ENCODE measurements around the gene FSIP1.
A peak's percentile ranks its signal among the peaks of the same experiment; 100 is the strongest.

Gene FSIP1

GRCh38 chr15:39730552-39730951, 52.1 kb downstream of the FSIP1 start:
- no peaks in the 10 kb centered on the region for H3K9me3 Mint-ChIP-seq

GRCh38 chr15:39729500-39729899, 53.1 kb downstream of the FSIP1 start:
- Mint-ChIP-seq H3K4me1 (ENCODE audit: low read depth) (no peaks in the 10 kb centered on the region), H3K36me3 (ENCODE audit: low read depth) (no peaks in the 10 kb centered on the region), H3K27me3 (peaks cover 5% of the 10 kb centered on the region), H3K4me3 (no peak overlapping the region), H3K27ac (no peak overlapping the region), H3K9me3 (no peaks in the 10 kb centered on the region)

More at GRCh38 chr15:39730552-39730951, 52.1 kb downstream of the FSIP1 start:
- H3K4me3 Mint-ChIP-seq: no peak overlapping the region
- H3K27ac Mint-ChIP-seq: no peak overlapping the region
- H3K27me3 Mint-ChIP-seq: peaks cover 5% of the 10 kb centered on the region
- no peaks in the 10 kb centered on the region for H3K4me1 Mint-ChIP-seq (ENCODE audit: low read depth)
- no peaks in the 10 kb centered on the region for H3K36me3 Mint-ChIP-seq (ENCODE audit: low read depth)

GRCh38 chr15:39728845-39729244, 53.8 kb downstream of the FSIP1 start:
- Mint-ChIP-seq H3K36me3 (ENCODE audit: low read depth) (no peaks in the 10 kb centered on the region), H3K27me3 (peaks cover 5% of the 10 kb centered on the region), H3K27ac (no peak overlapping the region), H3K4me3 (no peak overlapping the region), H3K4me1 (ENCODE audit: low read depth) (no peaks in the 10 kb centered on the region), H3K9me3 (no peaks in the 10 kb centered on the region)

DNA sequence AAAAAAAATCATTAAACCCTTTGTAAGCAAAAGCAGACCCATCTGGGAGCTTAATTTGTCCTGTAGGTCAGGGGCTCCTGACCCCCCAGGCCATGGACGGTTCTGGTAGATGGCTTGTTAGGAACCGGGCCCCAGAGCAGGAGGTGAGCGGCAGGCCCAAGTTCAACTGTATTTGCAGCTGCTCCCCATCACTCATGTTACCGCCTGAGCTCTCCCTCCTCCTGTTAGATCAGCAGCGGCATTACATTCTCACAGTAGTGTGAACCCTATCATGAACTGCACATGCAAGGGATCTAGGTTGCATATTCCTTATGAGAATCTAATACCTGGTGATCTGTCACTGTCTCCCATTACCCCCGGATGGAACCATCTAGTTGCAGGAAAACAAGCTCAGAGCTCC, 60.7 kb downstream of the FSIP1 start:
- Mint-ChIP-seq H3K27ac (no peak overlapping the region), H3K4me1 (ENCODE audit: low read depth) (peaks cover 6% of the 10 kb centered on the region), H3K9me3 (no peaks in the 10 kb centered on the region), H3K4me3 (no peak overlapping the region), H3K27me3 (no peaks in the 10 kb centered on the region), H3K36me3 (ENCODE audit: low read depth) (no peaks in the 10 kb centered on the region)

GRCh38 chr15:39720621-39721611, 61.7 kb downstream of the FSIP1 start:
- no peak overlapping the region for H3K27ac Mint-ChIP-seq
- H3K9me3 Mint-ChIP-seq: no peaks in the 10 kb centered on the region
- H3K36me3 Mint-ChIP-seq (ENCODE audit: low read depth): no peaks in the 10 kb centered on the region
- peaks cover 6% of the 10 kb centered on the region for H3K4me1 Mint-ChIP-seq (ENCODE audit: low read depth)
- H3K4me3 Mint-ChIP-seq: no peak overlapping the region
- no peaks in the 10 kb centered on the region for H3K27me3 Mint-ChIP-seq

- Mint-ChIP-seq H3K27ac (no peak overlapping the region), H3K9me3 (no peaks in the 10 kb centered on the region), H3K27me3 (no peaks in the 10 kb centered on the region), H3K36me3 (ENCODE audit: low read depth) (no peaks in the 10 kb centered on the region), H3K4me3 (no peak overlapping the region), H3K4me1 (ENCODE audit: low read depth) (peaks cover 6% of the 10 kb centered on the region)
These were observed 62.6 kb downstream of the FSIP1 start for GRCh38 chr15:39720081-39720480.

GRCh38 chr15:39719109-39719508, 63.5 kb downstream of the FSIP1 start:
- no peak overlapping the region for H3K27ac Mint-ChIP-seq
- no peaks in the 10 kb centered on the region for H3K27me3 Mint-ChIP-seq
- no peaks in the 10 kb centered on the region for H3K36me3 Mint-ChIP-seq (ENCODE audit: low read depth)

GRCh38 chr15:39717134-39717533, 65.5 kb downstream of the FSIP1 start:
- H3K27ac Mint-ChIP-seq: no peak overlapping the region
- H3K4me1 Mint-ChIP-seq (ENCODE audit: low read depth): peaks cover 6% of the 10 kb centered on the region
- H3K4me3 Mint-ChIP-seq: no peak overlapping the region
- H3K9me3 Mint-ChIP-seq: no peaks in the 10 kb centered on the region
- no peaks in the 10 kb centered on the region for H3K36me3 Mint-ChIP-seq (ENCODE audit: low read depth)
- H3K27me3 Mint-ChIP-seq: no peaks in the 10 kb centered on the region

More at GRCh38 chr15:39719109-39719508, 63.5 kb downstream of the FSIP1 start:
- H3K4me1 Mint-ChIP-seq (ENCODE audit: low read depth): peaks cover 6% of the 10 kb centered on the region
- no peak overlapping the region for H3K4me3 Mint-ChIP-seq
- H3K9me3 Mint-ChIP-seq: no peaks in the 10 kb centered on the region

DNA sequence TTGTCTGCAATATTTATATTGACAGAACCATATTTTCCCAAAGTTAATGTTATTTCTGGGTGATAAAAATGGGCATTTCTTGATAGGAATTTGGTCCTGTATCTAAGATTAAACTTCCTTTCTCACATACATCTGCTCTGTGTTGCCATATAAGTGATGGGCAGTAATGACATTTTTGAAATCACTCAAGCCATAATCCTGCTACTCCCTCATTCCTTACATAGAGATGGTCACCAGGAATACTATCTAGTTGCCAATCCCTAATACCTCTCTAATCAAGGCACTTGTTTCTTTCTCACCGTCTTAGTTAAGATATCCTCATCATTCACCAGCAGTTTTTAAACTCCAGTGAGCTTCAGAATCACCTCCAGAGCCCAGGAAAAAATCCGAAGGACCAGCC, 68.4 kb downstream of the FSIP1 start:
- H3K36me3 Mint-ChIP-seq (ENCODE audit: low read depth): no peaks in the 10 kb centered on the region

DNA sequence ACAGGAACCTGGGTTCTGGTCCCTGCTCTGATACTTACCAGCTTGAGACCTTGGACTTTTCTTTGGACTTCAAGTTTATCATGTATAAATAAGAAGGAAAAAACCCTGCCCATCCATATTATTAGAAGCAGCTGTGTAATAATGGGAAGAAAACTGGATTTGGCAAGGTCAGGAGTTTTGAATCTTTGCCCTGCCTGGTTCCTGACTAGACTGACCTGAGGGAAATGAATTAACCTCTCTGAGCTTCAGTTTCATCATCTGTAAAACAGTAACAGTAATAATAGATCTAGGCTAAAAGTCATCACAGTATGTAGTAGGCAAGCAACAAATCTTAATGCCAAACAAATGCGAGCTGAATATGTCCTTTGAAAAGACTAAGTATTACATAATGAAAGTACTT, 68.8 kb downstream of the FSIP1 start:
- H3K4me3 Mint-ChIP-seq: no peak overlapping the region
- no peak overlapping the region for H3K27ac Mint-ChIP-seq
- H3K36me3 Mint-ChIP-seq (ENCODE audit: low read depth): no peaks in the 10 kb centered on the region
- H3K27me3 Mint-ChIP-seq: no peaks in the 10 kb centered on the region
- no peaks in the 10 kb centered on the region for H3K9me3 Mint-ChIP-seq
- H3K4me1 Mint-ChIP-seq (ENCODE audit: low read depth): no peaks in the 10 kb centered on the region

More for the DNA sequence above, 68.4 kb downstream of the FSIP1 start:
- Mint-ChIP-seq H3K27me3 (no peaks in the 10 kb centered on the region), H3K27ac (no peak overlapping the region), H3K4me1 (ENCODE audit: low read depth) (no peaks in the 10 kb centered on the region), H3K4me3 (no peak overlapping the region), H3K9me3 (no peaks in the 10 kb centered on the region)

DNA sequence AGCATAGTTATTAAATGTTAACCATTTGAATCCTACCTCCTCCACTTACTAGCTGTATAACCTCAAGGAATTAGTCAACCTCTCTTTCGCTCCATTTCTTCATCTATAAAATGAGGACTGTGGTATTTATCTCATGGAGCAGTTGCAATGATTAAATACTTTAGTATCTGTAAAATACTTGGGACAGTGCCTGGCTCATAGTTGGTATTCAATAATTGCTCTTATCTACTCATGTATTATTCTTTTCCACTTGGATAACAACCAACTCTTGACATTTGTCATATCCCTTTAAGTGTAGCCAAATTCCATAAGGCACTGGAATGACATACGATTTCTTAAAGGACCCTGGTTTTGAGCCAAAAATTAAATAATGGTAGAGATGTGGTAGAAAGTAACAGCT, 72.0 kb downstream of the FSIP1 start:
- H3K4me1 Mint-ChIP-seq (ENCODE audit: low read depth): no peaks in the 10 kb centered on the region
- no peaks in the 10 kb centered on the region for H3K27me3 Mint-ChIP-seq
- no peaks in the 10 kb centered on the region for H3K9me3 Mint-ChIP-seq
- no peak overlapping the region for H3K27ac Mint-ChIP-seq
- H3K36me3 Mint-ChIP-seq (ENCODE audit: low read depth): no peaks in the 10 kb centered on the region
- no peak overlapping the region for H3K4me3 Mint-ChIP-seq

GRCh38 chr15:39709941-39710340, 72.7 kb downstream of the FSIP1 start:
- Mint-ChIP-seq H3K36me3 (ENCODE audit: low read depth) (no peaks in the 10 kb centered on the region), H3K27me3 (no peaks in the 10 kb centered on the region), H3K27ac (no peak overlapping the region), H3K4me1 (ENCODE audit: low read depth) (no peaks in the 10 kb centered on the region), H3K4me3 (no peak overlapping the region), H3K9me3 (no peaks in the 10 kb centered on the region)

DNA sequence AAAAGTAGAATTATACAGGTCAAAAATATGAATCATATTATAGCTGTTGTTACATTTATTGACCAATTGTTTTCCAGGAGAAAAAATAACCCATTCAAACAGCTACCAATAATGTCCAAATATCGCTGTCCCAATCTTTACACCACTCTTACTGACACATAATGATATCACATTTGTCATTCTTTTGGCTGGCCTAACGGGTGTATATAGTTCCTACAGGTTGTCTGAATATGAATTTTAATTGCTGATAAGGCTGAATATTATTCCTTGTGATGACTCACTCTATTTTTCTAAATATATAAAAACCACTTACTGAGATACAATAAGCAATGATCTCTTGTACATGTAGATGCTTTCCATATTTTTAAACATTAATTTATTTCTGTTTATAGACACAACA, 76.4 kb downstream of the FSIP1 start:
- Mint-ChIP-seq H3K4me3 (no peak overlapping the region), H3K27me3 (no peaks in the 10 kb centered on the region), H3K27ac (no peak overlapping the region), H3K9me3 (no peaks in the 10 kb centered on the region), H3K4me1 (ENCODE audit: low read depth) (no peaks in the 10 kb centered on the region), H3K36me3 (ENCODE audit: low read depth) (no peaks in the 10 kb centered on the region)

- Mint-ChIP-seq H3K9me3 (no peaks in the 10 kb centered on the region), H3K4me1 (ENCODE audit: low read depth) (no peaks in the 10 kb centered on the region), H3K27ac (peak overlapping the region; percentile 34), H3K27me3 (no peaks in the 10 kb centered on the region), H3K4me3 (no peak overlapping the region), H3K36me3 (ENCODE audit: low read depth) (no peaks in the 10 kb centered on the region)
These were observed 78.0 kb downstream of the FSIP1 start for GRCh38 chr15:39704689-39705088.

DNA sequence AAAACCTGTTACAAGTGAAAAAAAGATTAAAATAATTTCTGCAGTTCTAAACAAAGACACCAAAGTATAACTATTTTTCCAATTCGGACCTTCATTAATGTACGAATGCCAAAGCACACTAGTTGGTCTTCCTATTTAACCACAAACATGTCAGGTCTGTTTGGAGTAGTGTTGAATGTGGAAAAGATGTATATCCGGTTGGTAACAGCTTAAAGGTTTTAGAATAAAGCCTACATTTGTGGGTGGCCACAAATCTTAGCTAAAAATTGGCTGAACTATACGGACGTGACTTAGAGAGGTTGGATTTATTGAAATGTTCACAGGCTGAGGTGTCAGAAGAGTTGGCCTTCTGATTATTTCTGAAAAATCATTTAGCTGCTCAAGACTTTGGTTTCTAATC, 78.4 kb downstream of the FSIP1 start:
- Mint-ChIP-seq H3K9me3 (no peaks in the 10 kb centered on the region), H3K27ac (no peak overlapping the region), H3K4me3 (no peak overlapping the region), H3K27me3 (no peaks in the 10 kb centered on the region), H3K4me1 (ENCODE audit: low read depth) (no peaks in the 10 kb centered on the region), H3K36me3 (ENCODE audit: low read depth) (no peaks in the 10 kb centered on the region)

GRCh38 chr15:39701988-39702387, 80.7 kb downstream of the FSIP1 start:
- no peak overlapping the region for H3K4me3 Mint-ChIP-seq
- no peak overlapping the region for H3K27ac Mint-ChIP-seq
- no peaks in the 10 kb centered on the region for H3K36me3 Mint-ChIP-seq (ENCODE audit: low read depth)
- no peaks in the 10 kb centered on the region for H3K9me3 Mint-ChIP-seq
- no peaks in the 10 kb centered on the region for H3K4me1 Mint-ChIP-seq (ENCODE audit: low read depth)
- no peaks in the 10 kb centered on the region for H3K27me3 Mint-ChIP-seq
